ENCODE data around the gene TESK2.
"Not testable (repeated sequence)": the region's sequence is repeated elsewhere in the genome, so short reads cannot be mapped to it uniquely, and the experiment has no call there.

Gene TESK2

DNA sequence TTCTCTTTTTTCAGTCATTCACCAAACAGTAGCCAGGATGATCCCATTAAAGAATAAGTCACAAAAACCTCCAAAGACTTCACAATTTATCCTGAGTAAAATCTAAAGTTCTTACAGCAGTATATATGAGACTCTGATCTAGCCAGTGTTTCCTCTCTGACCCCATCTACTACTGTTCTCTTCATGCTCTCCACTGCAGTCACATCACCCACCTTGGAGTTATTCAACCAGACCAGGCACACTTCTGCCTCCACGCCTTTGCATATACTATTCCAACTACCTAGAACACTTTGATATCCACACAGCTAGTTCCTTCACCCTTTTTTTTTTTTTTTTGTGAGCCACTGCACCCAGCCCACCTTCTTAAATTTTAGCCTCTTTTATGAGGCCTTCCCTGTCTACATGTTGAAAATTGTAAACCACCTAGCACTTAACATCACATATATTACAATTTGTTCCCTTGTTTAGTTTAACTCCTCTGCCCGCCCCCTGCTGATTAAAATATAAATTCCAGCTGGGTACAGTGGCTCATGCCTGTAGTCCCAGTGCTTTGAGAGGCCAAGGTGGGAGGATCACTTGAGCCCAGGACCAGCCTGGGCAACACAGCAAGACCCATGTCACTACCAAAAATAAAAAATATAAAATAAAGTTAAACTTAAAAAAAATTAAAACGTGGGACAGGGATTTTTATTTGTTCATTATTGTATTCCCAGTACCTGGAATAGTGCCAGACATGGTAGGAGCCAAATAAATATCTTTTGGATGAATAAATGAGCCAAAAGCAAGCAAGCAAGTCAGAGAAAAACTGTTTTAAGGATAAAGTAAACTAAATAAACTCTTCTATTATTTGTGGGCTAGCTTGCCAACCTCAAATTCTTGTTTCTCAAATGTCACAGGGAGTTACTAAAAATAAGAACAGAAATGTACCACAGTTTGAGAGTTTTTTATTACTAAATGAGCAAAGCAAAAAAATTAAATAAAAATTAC, 115.6 kb downstream of the TESK2 start:
- no peak for DNase-seq (ENCODE audit: low read depth)

DNA sequence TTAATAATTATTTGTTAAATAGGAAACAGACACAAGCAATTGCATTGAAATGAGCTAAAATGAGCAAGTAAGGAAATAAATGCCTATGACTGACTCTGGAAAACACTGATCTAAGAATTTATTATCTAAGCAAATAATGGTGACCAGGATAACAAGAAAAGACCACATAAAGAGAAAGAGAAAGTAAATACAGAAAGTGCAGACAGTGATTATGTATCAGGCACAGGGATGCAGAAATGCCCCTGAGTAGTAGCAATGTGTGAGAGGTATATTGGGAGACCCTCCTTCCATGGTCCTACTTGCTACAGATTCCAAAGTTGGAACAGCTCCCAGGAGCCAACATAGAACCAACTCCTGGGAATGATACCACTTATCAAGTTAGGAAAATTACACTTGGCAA, 117.4 kb downstream of the TESK2 start:
- no peak for DNase-seq (ENCODE audit: low read depth)

DNA sequence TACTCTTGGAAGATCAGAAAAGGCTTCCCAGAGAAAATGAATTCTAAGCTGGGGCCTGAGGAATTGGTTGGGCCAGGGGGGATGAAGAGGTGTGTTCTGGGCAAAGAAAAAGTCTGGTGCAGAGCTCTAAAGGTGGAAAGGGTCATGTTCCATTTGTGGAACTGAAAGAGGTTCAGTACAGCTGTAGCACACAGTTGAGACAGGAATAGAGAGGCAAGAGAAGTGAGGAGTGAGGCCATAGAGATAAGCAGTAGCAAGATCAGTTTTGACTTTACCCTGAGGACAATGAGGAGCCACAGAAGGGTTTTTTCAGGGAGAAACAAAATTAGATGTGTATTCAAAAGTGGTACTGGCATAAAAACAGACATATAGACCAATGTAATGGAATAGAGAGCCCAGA, 120.4 kb downstream of the TESK2 start:
- no peak for DNase-seq (ENCODE audit: low read depth)

DNA sequence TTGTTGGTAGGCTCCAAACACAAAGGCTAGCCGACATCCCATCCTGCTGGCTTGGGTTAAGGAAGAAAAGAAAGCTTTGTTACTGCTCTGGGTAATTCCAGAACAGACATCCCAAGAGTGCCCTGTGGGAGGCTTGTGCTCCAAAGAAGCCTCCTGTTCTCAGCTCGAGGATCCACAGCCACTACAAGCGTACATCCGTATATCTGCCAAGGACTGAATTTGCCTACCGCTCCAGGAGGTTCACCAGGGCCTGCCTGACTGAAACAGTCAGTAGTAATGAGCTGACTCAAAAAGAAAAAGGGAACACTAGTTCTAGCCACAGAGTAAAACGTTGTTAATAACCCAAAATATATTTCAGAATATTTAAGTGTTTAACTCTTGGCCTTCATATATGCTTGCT, 125.9 kb downstream of the TESK2 start:
- DNase-seq (ENCODE audit: low read depth): no peak

DNA sequence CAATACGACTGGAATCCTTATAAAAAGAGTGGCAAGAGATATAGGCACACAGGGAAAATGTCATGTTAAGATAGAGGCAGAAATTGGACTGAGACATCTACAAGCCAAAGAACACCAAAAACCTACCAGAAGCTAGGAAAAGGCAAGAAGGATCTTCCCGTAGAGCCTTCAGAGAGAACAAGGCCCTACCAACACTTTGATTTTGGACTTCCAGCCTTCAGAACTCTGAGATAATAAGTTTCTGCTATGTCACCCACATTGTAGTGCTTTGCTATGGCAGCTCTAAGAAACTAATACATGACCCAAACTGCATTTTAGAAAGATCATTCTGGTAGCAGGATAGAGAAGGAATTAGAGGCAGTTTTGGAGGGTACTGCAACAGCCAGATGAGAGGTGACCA, 126.7 kb downstream of the TESK2 start:
- no peak for DNase-seq (ENCODE audit: low read depth)

DNA sequence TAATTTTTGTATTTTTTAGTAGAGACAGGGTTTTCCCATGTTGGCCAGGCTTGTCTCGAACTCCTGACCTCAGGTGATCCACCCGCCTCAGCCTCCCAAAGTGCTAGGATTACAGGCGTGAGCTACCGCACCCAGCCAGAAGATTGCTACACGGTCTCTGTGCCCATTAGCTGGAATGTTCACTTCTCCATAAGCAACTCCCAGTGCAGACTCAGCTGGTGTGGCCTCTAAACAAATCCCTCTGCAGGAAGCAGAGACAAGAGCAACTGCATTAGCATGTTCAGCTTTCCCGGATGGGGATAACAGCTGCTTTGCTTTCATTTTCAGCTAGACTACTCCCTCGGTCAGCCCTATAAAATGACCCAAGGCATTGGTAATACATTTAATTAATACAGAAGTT, 130.0 kb downstream of the TESK2 start:
- not testable (repeated sequence) for DNase-seq (ENCODE audit: low read depth)

DNA sequence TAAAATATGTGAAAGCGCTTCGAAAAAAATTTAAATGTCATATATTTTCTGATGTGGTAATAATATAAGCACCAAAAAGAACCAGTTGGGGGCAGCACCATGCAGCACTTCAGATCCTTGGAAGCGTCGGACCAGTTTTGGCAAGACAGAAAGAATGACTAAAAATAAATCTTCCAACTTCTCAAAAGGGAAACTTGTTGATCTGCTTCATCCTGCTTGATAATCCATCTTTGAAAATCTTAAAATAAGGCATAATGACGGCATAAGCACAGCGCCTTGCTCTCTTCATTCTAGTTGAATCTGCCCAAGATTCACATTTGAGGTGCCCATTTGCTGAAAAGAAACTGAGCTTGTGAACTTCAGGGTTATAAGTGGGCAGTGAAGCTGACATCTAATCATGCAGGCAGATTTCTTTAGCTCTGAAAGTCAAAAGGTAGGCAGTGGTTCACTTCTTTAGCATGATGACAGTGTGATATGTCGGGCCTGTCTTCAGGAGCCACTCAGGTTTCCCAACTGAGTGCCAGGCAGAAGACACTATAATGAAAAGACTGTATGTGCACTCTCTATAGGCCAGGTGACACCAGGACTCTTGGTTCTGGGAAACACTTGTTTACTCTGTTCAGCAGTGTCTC, 131.0 kb downstream of the TESK2 start:
- DNase-seq (ENCODE audit: low read depth): no peak

DNA sequence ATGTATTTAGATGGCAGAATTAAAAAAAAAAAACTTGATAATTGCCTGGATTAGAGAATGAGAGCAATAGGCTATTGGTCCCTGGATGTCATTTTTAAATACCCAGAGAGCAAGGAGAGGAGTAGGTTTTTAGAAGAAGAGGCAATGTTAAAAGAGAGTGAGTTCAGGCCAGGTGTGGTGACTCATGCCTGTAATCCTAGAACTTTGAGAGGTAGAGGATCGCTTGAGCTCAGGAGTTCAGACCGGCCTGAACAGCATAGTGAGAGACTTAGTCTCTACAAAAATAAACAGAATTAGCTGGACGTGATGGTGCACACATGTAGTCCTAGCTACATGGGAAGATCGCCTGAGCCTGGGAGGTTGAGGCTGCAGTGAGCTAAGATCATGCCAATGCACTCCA, 134.8 kb downstream of the TESK2 start:
- DNase-seq (ENCODE audit: low read depth): no peak

DNA sequence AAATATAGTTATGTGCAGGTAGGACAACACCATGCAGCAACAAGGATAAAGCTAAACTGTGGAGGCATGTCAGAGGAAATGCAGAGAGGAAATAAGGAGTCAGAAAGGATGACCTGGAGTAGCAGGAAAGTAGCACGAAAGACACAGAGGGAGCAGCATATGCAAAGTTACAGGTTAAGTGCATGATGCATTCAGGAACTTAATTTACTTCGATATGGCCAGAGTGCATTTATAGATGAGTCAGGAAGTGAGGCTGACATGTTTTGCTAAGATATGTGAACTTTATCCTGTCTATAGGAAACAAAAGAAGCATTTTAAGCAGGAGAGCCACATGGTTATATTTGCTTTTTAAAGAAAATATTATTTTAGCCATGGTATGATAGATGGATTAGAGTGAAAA, 135.3 kb downstream of the TESK2 start:
- DNase-seq (ENCODE audit: low read depth): no peak

DNA sequence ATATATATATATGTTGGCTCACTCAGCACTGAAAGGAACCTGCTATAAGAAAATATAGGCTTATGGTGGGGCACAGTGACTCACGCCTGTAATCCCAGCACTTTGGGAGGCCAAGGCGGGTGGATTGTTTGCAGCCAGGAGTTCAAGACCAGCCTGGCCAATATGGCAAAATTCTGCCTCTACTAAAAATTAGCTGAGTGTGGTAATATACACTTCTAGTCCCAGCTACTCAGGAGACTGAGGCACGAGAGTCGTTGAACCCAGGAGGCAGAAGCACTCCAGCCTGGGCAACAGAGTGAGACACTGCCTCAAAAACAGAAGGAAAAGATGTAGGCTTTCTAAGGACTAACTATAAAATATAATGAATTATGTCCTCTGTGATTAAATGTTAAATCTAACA, 136.1 kb downstream of the TESK2 start:
- no peak for DNase-seq (ENCODE audit: low read depth)

DNA sequence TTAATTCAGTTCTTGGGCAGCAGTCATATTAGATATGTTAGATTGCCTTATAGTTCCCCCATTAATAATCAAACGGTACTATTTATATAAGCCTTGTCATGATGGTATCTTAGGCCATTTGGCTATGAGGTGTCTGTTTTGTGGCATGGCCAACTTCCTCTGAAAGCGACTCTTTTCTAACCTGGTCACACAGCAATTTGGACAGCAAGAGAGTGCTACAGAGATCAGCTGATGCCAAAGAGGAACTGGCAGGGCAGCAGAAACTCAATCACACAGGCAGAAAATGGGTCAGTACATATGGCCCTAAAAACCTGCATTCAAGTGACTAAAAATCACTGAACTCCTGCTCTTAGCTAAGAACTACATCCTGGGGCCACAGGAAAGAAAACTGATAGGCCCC, 137.3 kb downstream of the TESK2 start:
- DNase-seq (ENCODE audit: low read depth): no peak

DNA sequence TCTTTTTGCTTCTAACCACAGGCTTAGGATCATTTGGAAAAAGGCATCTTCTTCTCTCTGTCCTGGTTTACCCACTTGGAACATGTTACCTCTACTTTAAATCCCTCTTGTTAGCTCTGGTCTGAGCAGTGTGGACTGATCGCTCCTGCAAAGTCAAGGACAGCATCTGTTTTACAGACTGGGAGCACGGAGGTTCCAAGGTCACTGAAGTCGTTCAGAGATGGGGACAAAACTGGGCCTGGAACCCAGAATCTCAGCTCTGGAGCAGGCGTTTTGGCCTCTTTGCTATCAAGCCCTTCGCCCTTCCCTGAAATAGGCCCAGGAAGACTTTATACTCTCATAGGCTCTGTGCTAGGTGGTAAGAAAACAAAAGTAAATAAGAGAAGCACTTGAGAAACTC, 139.5 kb downstream of the TESK2 start:
- DNase-seq (ENCODE audit: low read depth): no peak

DNA sequence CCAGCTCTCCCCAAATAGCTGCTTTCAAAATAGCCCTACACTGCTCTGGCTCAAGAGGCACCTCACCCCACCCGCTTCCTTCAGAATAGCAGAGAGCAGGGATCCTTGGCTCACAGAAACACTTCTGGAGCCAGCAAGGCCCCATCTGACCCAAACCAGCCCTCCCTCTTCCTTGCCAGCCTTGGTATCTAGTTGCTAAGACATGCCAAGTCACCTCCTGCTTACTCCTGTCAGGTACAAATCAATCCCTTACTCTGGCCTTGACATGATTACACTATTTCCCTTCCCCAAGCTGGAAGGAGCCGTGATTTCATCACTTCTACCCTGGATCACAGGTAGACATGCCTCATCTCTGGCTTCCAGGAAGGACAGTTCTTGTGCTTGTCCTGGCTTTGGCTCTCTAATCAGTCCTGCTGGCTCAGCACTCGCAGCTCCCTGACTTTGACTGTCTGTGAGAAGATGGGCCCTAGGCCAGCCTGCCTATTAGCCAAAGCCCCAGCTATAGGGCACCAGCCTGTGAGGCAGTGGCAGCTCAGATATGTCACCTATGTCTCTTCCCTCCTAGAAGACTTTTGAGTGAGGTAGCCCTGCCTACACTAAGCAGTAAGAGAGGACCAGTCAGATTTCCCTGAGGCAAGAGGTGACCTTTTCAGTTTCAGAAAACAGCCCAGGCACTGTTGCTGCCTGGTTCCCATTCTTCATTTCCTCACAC, 141.8 kb downstream of the TESK2 start:
- no peak for DNase-seq (ENCODE audit: low read depth)

DNA sequence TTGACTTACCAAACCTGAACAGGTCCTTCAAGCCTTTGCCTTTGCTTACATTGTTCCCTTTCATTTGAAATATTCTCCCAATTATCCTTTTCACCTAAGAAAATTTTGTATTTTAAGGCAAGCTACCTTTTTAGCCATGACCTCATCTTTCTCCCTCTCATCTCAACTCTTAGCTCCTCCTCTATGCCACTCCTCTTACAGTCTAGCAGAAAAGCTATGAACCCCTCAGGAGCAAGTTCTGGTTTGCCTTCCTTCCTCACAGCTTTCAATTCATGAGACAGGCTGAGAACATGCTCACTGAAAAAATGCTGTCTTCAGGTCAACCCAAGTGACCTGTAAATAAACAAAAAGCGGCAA, 142.4 kb downstream of the TESK2 start:
- DNase-seq (ENCODE audit: low read depth): no peak

DNA sequence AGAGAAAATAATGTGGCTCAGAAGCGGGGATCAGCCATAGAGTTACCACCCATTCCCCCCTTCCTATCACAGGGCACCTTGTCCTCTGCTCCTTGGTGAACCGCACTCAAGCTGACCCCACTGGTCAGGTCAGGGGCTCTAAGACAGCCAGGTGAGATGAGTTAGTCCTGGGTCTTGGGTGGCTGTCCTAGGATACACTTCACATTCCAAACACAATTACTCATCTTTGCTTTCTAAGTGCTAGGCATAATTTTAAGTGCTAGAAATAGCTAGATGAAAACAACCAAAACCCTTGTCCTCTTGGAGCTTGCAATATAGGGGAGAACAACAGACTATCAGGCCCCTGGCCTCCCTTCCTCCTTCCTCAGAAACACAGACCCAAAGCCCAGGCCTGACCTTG, 142.9 kb downstream of the TESK2 start:
- DNase-seq (ENCODE audit: low read depth): no peak

DNA sequence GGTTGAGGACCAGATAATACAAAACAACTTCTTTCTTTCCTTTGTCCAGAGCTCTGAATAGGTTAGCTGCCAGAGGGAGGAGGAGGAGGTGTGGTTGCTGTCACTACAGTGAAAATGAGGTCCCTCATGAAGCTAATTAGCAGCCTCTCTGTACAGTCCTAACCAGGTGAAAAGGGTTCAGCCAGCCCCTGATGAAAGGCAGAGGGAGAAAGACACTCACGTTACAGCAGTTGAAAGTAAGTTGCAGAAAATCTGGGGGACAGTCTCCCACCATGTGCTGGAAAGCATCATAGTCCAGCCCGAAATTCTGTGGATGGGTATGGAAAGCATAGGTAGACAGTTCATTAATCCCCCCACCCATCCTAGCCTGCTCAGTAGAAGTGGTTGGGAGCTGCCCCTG, 144.5 kb downstream of the TESK2 start:
- DNase-seq (ENCODE audit: low read depth): no peak

DNA sequence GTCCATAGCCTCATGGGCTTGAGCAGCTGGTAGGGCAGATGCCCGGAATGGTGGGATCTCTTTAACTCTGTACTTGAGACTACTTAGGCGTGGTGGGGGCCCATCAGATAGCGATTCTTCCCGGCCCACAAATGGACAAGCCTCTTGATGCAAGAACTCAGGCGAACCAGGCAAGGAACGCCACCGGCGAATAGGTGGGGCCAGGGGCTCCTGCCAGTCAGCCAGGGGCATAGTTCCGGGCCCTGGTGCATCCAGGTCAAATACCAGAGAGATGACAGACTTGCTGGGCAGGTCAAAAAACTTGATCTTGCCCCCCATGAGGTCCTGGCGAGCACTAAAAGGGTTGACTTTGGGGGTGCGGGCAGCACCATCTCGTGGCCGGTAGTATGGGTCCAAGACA, 145.9 kb downstream of the TESK2 start:
- DNase-seq (ENCODE audit: low read depth): no peak

DNA sequence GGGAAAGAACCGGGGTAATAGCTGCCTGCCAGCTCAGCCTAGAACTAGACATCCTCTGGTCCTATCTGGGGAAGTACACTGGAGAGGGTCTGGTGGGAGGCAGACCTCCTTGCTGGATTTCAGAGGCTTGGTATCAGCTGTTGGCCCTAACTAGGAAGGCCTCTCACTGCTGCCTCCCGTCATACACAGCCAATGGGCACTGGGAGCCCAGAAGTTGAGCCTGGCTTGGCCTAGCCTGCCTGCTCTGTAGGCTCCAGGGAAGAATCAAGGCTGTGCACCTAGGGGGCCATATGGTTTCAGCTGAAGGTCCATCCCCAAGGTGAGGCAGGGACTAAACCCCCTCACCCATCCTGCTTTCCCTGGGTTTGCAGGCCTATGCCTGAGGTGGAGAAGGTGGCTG, 146.5 kb downstream of the TESK2 start:
- DNase-seq (ENCODE audit: low read depth): no peak

DNA sequence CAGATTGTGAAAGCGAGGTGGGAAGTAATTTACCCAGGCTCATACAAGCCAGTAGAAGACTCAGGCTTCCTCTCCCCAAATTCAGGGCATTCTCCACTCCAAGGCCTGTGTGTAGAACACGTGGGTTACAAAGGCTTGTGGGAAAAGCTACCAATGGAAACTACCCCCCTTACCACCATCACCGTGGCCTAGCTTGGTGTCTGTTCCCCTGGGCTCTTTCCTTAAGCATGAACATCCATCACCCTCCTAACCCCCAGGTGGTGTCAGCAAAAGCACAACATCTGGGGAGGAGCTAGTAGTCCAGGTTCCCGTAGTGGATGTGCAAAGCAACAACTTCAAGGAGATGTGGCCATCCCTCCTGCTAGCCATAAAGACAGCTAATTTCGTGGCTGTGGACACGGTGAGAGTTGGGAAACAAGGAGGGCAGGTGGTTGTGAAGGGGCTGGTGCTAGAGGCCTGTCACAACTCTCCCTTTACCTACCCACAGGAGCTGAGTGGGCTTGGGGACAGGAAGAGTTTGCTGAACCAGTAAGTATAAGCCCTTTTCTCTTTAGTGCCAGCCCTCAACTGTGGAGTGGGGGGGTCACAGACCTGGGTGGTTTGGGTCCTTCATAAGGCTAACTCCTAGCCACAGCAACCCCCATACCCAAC, 150.0 kb downstream of the TESK2 start:
- DNase-seq (ENCODE audit: low read depth): no peak

DNA sequence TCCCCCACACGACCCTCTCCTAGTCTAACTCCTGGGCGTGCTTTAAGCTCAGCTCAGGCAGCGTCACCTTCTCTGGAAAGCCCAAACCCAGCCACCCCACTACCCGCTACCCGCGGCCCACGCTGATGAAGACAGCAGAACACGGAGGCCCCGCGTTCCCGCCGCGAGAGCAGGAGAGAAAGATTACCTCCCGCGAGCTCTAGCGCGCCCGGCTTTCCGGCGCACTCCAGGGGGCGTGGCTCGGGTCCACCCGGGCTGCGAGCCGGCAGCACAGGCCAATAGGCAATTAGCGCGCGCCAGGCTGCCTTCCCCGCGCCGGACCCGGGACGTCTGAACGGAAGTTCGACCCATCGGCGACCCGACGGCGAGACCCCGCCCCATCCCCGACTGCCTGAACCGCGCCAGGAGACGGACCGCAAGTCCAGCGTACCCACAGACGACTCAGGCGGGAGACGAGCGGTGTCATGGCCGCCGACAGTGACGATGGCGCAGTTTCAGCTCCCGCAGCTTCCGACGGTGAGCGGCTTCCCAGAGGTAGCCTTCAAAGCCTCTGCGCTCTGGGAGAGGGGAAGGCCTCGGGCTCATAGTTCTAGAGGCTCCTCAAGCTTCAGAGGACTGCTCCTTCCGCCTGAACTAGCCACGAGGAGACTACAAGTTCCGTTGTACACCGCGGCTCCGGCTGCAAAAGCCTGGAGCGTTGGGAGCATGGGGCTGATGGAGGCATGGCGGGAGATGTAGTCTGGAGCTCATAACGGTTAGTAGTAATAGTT, 151.0 kb downstream of the TESK2 start, which contains the start of the genes MUTYH and TOE1:
Gene MUTYH, minus strand, starts transcription at position 652 of the 770 bp plus-strand sequence. CDS start 5,935 bp downstream, outside the sequence.
Gene TOE1, plus strand, starts transcription at position 382 of the 770 bp plus-strand sequence. Its CDS starts 83 bp downstream, at position 465.
- DNase-seq (ENCODE audit: low read depth): peak; percentile 84

DNA sequence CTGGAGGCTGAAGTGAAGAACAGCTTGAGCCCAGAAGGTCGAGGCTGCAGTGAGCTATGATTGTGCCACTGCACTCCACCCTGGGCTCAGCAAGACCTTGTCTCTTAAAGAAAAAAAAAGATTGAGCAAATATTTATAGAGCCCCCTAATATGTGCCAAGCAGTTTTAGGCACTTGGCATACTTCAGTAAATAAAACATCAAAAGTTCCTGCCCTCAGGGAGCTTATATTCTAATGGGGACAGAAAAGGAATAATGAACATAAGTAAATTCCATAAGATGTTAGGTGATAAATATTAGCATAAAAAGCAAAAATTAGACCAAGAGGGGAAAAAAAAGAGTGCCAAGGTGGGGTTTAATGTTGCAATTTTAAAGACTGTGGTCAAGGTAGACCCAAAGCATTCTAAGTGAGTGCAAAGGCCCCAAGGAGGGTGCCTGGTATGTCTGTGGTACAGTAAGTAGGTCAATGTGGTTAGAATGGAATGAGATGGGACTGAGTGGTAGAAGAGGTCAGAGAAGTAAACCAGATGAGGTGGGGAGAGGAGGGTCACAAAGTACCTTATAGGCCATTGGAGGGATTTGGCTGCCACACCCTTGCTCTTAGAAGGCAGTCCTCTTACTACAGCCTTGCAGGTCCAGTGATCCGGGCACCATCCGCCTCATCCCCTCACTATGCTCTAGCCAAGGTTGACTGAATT, 153.2 kb downstream of the TESK2 start:
- no peak for DNase-seq (ENCODE audit: low read depth)
